SU-DHL-6 (cell line): ENCODE results near the gene PDZK1.

Source experiments
- H2AFZ ChIP-seq: fragments of 200-600 bp; sonication (generic); 2 replicates; pipeline ENCODE4 v1.6.1; 2014; ENCODE audit warnings: low read depth, mild to moderate bottlenecking, moderate library complexity, mixed read lengths, antibody characterized with exemption, low read length; ENCODE audit not compliant: severe bottlenecking
- H3F3A ChIP-seq: fragments of 200-600 bp; shearing (Covaris generic); 2 replicates; pipeline ENCODE4 v1.6.0; 2016; ENCODE audit warnings: antibody characterized with exemption, mild to moderate bottlenecking; ENCODE audit not compliant: insufficient read depth
- H3K27ac ChIP-seq: fragments of 200-600 bp; sonication (generic); 2 replicates; pipeline ENCODE4 v1.5.1; 2016; ENCODE audit warnings: low read depth, mild to moderate bottlenecking, low read length, moderate library complexity, mixed read lengths
- H3K27me3 ChIP-seq: fragments of 200-600 bp; sonication (generic), shearing (Covaris generic); 2 replicates; pipeline ENCODE4 v1.6.0; 2014; ENCODE audit warnings: mild to moderate bottlenecking, low read length
- H3K36me3 ChIP-seq: fragments of 200-600 bp; sonication (generic); 2 replicates; pipeline ENCODE4 v1.6.1; 2014; ENCODE audit warnings: mild to moderate bottlenecking, low read length, mixed read lengths
- H3K4me2 ChIP-seq: fragments of 300-600, 200-600 bp; shearing (Covaris generic), sonication (generic); 2 replicates; pipeline ENCODE4 v1.6.0; 2014; ENCODE audit warnings: low read length, low read depth, mild to moderate bottlenecking; ENCODE audit not compliant: poor library complexity, severe bottlenecking
- H3K4me3 ChIP-seq: fragments of 200-600 bp; sonication (generic); 2 replicates; pipeline ENCODE4 v1.5.1; 2014; ENCODE audit warnings: antibody characterized with exemption, low read length, mild to moderate bottlenecking, mixed read lengths; ENCODE audit not compliant: insufficient read depth, poor library complexity, severe bottlenecking
- H3K79me2 ChIP-seq: fragments of 200-600 bp; sonication (generic); 2 replicates; pipeline ENCODE4 v1.6.1; 2014; ENCODE audit warnings: mild to moderate bottlenecking, low read length, moderate library complexity; ENCODE audit not compliant: insufficient read depth
- H3K9ac ChIP-seq: fragments of 200-600 bp; sonication (generic); 2 replicates; pipeline ENCODE4 v1.7.0; 2014; ENCODE audit warnings: mild to moderate bottlenecking, low read length
- H3K9me2 ChIP-seq: fragments of 200-600 bp; sonication (generic); replicated peaks from 2 replicates; pipeline ENCODE4 v1.6.1; 2014; ENCODE audit warnings: low read length; ENCODE audit not compliant: insufficient read depth
- H3K9me3 ChIP-seq: fragments of 200-600 bp; sonication (generic); 2 replicates; pipeline ENCODE4 v1.6.1; 2014; ENCODE audit warnings: low read length, mixed read lengths; ENCODE audit not compliant: insufficient read depth
- H4K20me1 ChIP-seq: fragments of 200-600 bp; sonication (generic); 2 replicates; pipeline ENCODE4 v1.6.1; 2014; ENCODE audit warnings: low read depth, mild to moderate bottlenecking, antibody characterized with exemption, low read length, moderate library complexity, mixed read lengths
- CTCF ChIP-seq: fragments of 200-600 bp; sonication (generic); IDR thresholded peaks from one replicate; pipeline ENCODE4 v1.5.1; 2017; ENCODE audit warnings: antibody characterized with exemption, mild to moderate bottlenecking, low read length, moderate library complexity; ENCODE audit not compliant: insufficient read depth, poor library complexity, severe bottlenecking
- EZH2phosphoT487 ChIP-seq: fragments of 200-600 bp; sonication (generic), shearing (Covaris generic); conservative IDR thresholded peaks from 2 replicates; pipeline ENCODE4 v1.6.1; 2018; ENCODE audit warnings: mild to moderate bottlenecking, antibody characterized with exemption, low read length, moderate library complexity, mixed read lengths

The PDZK1 gene

GRCh38 chr1:145747398-145748247 is 40.5 kb upstream of the PDZK1 start:
- Histone ChIP-seq H3K9me2 (no peaks in the 10 kb centered on the region), H2AFZ (no peak overlapping the region), H3K9ac (no peak overlapping the region), H3K4me2 (no peak overlapping the region), H3K9me3 (no peaks in the 10 kb centered on the region), H3K36me3 (peaks cover 17% of the 10 kb centered on the region; the same call in 1 of the 2 replicates), H3K79me2 (no peaks in the 10 kb centered on the region), H3F3A (no peaks in the 10 kb centered on the region), H3K4me3 (no peak overlapping the region), H3K27ac (no peak overlapping the region), H4K20me1 (no peaks in the 10 kb centered on the region), H3K27me3 (no peaks in the 10 kb centered on the region)
- TF ChIP-seq CTCF: no peak
- no peak for TF ChIP-seq EZH2phosphoT487

GRCh38 chr1:145740269-145740668 is 33.1 kb upstream of the PDZK1 start:
- Histone ChIP-seq H3K4me2 (no peak overlapping the region), H3K27ac (no peak overlapping the region)

GRCh38 chr1:145736191-145736590 is 29.0 kb upstream of the PDZK1 start:
- Histone ChIP-seq H3K9ac (no peak overlapping the region), H3K9me2 (no peaks in the 10 kb centered on the region), H4K20me1 (no peaks in the 10 kb centered on the region), H3K4me2 (no peak overlapping the region), H3F3A (no peaks in the 10 kb centered on the region), H3K27me3 (no peaks in the 10 kb centered on the region), H3K9me3 (no peaks in the 10 kb centered on the region), H3K27ac (no peak overlapping the region), H2AFZ (no peak overlapping the region), H3K36me3 (no peaks in the 10 kb centered on the region), H3K4me3 (no peak overlapping the region), H3K79me2 (no peaks in the 10 kb centered on the region)
- TF ChIP-seq EZH2phosphoT487: no peak
- no peak for TF ChIP-seq CTCF

More at GRCh38 chr1:145740269-145740668, 33.1 kb upstream of the PDZK1 start:
- Histone ChIP-seq H4K20me1 (no peaks in the 10 kb centered on the region), H3K4me3 (no peak overlapping the region), H3K9me3 (no peaks in the 10 kb centered on the region), H3K9ac (no peak overlapping the region), H3K9me2 (no peaks in the 10 kb centered on the region), H3K27me3 (no peaks in the 10 kb centered on the region), H3K36me3 (no peaks in the 10 kb centered on the region), H3K79me2 (no peaks in the 10 kb centered on the region), H3F3A (no peaks in the 10 kb centered on the region), H2AFZ (no peak overlapping the region)
- no peak for TF ChIP-seq EZH2phosphoT487
- no peak for TF ChIP-seq CTCF
